ENCODE results near the gene RPL13A. TPM values are rescaled to one million over a fixed set of nuclear protein-coding genes. Genes with fewer than 3 reads are reported as not detected.
A peak's percentile ranks its signal among the peaks of the same experiment; 100 is the strongest.

RPL13A gene
- total and polyA plus RNA-seq, 2 of the 4 experiments (the other 2 are of a cell fraction) = 1,477 to 2,069 TPM

DNA sequence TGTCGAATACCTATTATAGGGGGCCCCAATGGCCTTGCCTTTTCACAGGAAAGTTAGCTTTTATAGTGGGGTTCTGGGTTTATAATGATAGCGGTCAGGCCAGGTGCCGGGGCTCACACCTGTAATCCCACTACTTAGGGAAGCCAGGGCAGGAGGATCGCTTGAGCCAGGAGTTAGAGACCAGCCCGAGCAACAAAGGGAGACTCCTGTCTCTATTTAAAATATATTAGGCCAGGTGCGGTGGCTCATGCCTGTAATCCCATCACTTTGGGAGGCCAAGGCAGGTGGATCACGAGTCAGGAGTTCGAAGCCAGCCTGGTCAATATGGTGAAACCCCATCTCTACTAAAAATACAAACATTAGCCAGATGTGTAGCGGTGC, 16.2 kb downstream of the RPL13A start (continued):
- no peak for TF ChIP-seq RCOR1 (IDR thresholded peaks at IDR 0.05; ENCODE audit: insufficient replicate concordance, low read length)
- no peak for TF ChIP-seq MXI1 (IDR thresholded peaks at IDR 0.05; ENCODE audit: borderline replicate concordance, low read depth, low read length)

DNA sequence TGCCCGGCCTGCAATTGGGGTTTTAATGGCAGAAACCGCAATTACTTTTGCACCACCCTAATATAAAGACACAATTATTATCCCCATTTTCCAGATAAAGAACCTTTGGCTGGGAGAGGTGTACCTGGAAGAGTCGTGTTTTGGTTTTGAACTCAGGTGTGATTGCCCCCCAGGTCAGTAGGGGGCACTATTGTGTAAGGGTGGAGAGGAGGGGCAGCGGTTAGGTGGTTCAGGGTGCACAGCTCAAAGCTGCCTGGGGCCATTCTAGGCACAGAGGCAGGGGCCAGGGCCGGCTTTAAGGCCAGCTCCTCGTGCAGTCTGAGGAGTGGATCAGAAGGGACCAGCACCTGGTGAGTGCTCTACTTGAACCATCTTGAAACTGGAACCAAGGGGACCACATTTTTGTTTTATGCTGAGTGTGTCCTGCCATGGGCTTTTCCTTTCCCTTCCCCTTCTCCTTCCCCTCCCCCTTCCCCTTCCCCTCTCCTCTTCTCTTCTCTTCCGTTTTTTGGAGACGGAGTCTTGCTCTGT, 19.2 kb downstream of the RPL13A start:
- Histone ChIP-seq H3K4me3 (ENCODE audit: insufficient read depth, low read depth, low read length) (no peak overlapping the region), H3K9me1 (ENCODE audit: insufficient read depth, low read length) (no peaks in the 10 kb centered on the region), H3K14ac (replicated peaks; ENCODE audit: low read depth, low read length) (no peak overlapping the region), H4K8ac (ENCODE audit: low read depth in 2 of 2, low read length in 2 of 2) (no peak overlapping the region), H2AK9ac (replicated peaks; ENCODE audit: low read depth, low read length, poor library complexity) (peak overlapping the region; percentile 88), H3K23ac (ENCODE audit: low read depth, low read length) (no peak overlapping the region), H3K4me1 (ENCODE audit: control insufficient read depth, insufficient read depth, low read length) (peaks cover 3% of the 10 kb centered on the region; the same call in 1 of the 2 replicates), H3K18ac (ENCODE audit: low read depth, low read length) (no peak overlapping the region), H3K56ac (ENCODE audit: extremely low read depth, insufficient read depth, low read length) (no peak overlapping the region), H3K4ac (ENCODE audit: low read depth, low read length) (no peak overlapping the region), H4K20me1 (ENCODE audit: insufficient read depth, low read length) (no peaks in the 10 kb centered on the region), H2AK5ac (ENCODE audit: low read depth, low read length) (no peak overlapping the region), H2BK5ac (ENCODE audit: low read depth, low read length, poor library complexity, severe bottlenecking) (no peak overlapping the region), H3K4me2 (ENCODE audit: low read depth, low read length) (no peak overlapping the region), H2BK15ac (ENCODE audit: low read depth, low read length) (no peak overlapping the region), H3K36me3 (ENCODE audit: control insufficient read depth, insufficient read depth, low read length) (no peaks in the 10 kb centered on the region), H3K9ac (ENCODE audit: low read depth, low read length) (no peak overlapping the region), H2AFZ (replicated peaks; ENCODE audit: low read length, poor library complexity) (peak overlapping the region; percentile 3), H3K79me1 (ENCODE audit: low read depth in 1 of 2, low read length in 2 of 2) (no peaks in the 10 kb centered on the region), H3K27me3 (ENCODE audit: control insufficient read depth, insufficient read depth, low read length) (no peaks in the 10 kb centered on the region), H2BK20ac (ENCODE audit: low read depth, low read length) (no peak overlapping the region), H2BK120ac (ENCODE audit: low read depth, low read length) (no peak overlapping the region), H4K91ac (ENCODE audit: insufficient read depth, low read depth, low read length) (no peak overlapping the region), H4K5ac (ENCODE audit: low read depth, low read length) (no peak overlapping the region), H3K27ac (ENCODE audit: insufficient read depth, low read length) (no peak overlapping the region), H3K9me3 (ENCODE audit: control insufficient read depth, insufficient read depth, low read length) (no peaks in the 10 kb centered on the region)
- ChIA-PET CTCF (interaction anchor here (0.6 kb wide), 1 partner anchor 40 kb away, joined by 4 read pairs; no protein-coding TSS in a partner anchor), POLR2A (ENCODE audit: unreplicated experiment) (no interaction called here)
- in situ Hi-C loops (cut with MboI; ENCODE audit: low sequenced_read_pairs) = no loop called here
- 35% methylated on average over 3 of the region's 8 CpGs; no CpG with 5 or more reads in 1 of the 2 experiments for WGBS, 2 experiments (ENCODE audit: extremely low coverage in 2 of 2, insufficient read length in 1 of 2)
- TF ChIP-seq, protein P1, sequence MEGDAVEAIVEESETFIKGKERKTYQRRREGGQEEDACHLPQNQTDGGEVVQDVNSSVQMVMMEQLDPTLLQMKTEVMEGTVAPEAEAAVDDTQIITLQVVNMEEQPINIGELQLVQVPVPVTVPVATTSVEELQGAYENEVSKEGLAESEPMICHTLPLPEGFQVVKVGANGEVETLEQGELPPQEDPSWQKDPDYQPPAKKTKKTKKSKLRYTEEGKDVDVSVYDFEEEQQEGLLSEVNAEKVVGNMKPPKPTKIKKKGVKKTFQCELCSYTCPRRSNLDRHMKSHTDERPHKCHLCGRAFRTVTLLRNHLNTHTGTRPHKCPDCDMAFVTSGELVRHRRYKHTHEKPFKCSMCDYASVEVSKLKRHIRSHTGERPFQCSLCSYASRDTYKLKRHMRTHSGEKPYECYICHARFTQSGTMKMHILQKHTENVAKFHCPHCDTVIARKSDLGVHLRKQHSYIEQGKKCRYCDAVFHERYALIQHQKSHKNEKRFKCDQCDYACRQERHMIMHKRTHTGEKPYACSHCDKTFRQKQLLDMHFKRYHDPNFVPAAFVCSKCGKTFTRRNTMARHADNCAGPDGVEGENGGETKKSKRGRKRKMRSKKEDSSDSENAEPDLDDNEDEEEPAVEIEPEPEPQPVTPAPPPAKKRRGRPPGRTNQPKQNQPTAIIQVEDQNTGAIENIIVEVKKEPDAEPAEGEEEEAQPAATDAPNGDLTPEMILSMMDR (conservative IDR thresholded peaks at IDR 0.05; ENCODE audit: low read depth, low read length) = peak; percentile 64
- TF ChIP-seq SMC3 (IDR thresholded peaks at IDR 0.05; ENCODE audit: low read depth, low read length) (peak; percentile 49), CEBPB (IDR thresholded peaks at IDR 0.05; ENCODE audit: low read depth, low read length) (0 out of 2 replicates have a peak, but pooled peaks have one; percentile 13), MAFK (IDR thresholded peaks at IDR 0.05; ENCODE audit: low read depth, low read length) (no peak), RAD21 (IDR thresholded peaks at IDR 0.05; ENCODE audit: low read length) (peak; percentile 78), FOS (IDR thresholded peaks at IDR 0.05; ENCODE audit: low read depth, low read length) (no peak)
- TF ChIP-seq, protein P2, sequence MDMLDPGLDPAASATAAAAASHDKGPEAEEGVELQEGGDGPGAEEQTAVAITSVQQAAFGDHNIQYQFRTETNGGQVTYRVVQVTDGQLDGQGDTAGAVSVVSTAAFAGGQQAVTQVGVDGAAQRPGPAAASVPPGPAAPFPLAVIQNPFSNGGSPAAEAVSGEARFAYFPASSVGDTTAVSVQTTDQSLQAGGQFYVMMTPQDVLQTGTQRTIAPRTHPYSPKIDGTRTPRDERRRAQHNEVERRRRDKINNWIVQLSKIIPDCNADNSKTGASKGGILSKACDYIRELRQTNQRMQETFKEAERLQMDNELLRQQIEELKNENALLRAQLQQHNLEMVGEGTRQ (IDR thresholded peaks at IDR 0.05; ENCODE audit: low read depth, low read length) = no peak
- ATAC-seq (ENCODE audit: low read depth) (peak; percentile 31; the same call in 1 of the 2 replicates), DNase-seq (no peak)
- intact Hi-C loops (cut with micrococcal nuclease) = no loop called here
- dilution Hi-C loops (cut with HindIII; ENCODE audit: low sequenced_read_pairs, unreplicated experiment) = no loop called here
- BruUV-seq (replicated peaks) = no TSS peak
